ENCODE measurements around the gene MEFV.
"Not testable (repeated sequence)": the region's sequence is repeated elsewhere in the genome, so short reads cannot be mapped to it uniquely, and the experiment has no call there.

The MEFV gene

DNA sequence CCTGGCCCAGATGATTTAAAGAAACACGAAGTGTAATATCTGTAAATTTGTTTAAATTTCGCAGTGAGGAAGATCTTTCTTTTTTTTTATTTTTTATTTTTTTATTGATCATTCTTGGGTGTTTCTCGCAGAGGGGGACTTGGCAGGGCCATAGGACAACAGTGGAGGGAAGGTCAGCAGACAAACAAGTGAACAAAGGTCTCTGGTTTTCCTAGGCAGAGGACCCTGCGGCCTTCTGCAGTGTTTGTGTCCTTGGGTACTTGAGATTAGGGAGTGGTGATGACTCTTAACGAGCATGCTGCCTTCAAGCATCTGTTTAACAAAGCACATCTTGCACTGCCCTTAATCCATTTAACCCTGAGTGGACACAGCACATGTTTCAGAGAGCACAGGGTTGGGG, 14.3 kb upstream of the MEFV start:
- not testable (repeated sequence) for DNase-seq (ENCODE audit: low read depth in 2 of 2)

DNA sequence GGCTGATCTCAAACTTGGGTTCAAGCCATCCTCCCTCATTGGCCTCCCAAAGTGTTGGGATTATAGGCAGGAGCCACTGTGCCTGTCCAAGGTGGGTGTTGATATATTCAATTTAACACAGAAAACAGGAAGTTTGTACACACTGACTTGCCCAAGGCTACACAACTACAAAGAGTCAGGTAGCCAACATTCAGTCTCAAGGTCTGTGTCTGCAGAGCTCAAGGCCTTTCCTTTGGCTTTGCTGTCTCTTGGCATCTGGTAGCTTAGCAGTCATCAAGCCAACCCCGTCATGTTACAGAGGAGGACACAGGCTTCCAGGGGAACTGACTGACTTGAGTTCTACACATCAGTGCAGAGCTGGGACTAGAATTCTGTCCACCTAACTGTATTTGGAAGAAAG, 11.9 kb upstream of the MEFV start:
- no peak for DNase-seq (ENCODE audit: low read depth in 2 of 2)

DNA sequence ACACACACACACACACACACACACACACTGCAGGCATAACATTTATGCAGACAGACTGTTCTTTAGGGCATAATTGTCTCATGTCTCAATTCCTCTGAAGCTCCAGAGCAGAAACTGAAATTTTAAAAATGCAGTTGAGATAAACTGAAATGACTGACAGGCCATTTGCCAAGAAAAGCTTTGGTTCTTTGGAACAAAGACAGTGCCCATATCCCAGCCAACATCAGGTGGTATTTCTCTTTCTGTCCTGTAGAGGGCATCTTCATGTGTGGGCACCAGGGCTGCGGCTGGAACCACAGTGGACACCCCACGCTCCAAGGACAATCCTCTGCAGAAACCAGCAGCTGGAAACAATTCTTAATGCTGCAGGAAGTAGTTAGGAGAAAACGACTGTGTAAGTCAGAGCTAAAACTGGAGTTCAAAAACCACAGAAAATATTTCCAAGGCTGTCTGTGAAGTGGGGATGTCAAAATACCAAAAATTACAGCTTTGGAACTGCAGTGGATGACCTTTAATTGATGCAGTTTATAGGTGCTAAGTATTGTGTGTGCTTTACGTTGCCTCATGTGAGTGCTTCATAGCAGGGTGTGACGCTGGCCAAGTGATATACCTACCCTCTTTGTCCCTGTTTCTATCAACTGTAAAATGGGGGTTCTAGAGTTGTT, 10.6 kb upstream of the MEFV start:
- no peak for DNase-seq (ENCODE audit: low read depth in 2 of 2)

DNA sequence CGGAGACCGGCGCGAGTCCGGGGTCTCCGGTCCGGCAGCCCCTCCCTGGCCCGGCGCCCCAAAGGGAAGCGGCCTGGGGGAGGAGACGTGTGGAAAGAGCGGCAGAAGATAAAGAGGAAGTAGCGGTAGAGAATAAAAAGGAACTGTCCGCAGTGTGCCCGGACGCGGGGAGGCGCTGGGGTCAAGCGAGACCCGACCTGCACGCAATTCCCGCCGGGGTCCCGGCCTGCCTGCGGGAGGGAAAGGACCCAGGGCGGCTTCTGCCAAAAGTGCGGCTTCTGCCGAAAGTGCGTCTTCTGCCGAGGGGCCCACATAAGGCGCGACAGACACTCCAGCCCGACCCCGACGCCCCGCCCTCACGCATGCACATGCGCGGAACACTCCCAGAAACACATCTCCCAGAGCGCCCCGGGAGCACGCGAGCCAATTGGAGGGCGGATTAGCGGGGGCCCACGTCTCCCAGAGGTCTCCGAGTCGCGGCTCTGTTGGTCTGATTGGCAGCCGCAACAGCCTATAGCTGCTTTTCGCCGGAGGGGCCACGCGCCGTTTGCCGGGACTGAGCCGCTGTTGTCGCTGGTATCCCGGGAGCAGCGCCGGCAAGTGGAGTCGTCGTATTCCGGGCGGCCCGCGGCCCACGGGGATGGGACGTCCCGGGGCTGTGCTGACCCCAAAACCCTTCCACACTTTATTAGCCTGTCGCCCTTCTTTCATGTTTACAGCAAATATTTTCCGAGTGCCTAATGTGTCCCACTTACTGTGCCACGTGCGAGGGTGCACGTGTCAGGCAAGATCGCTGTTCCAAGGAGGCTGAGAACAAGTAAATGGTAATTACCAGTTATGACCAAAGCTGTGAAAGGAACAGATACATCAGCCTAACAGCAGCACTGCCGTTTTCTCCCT, 8.0 kb upstream of the MEFV start:
- DNase-seq (ENCODE audit: low read depth in 2 of 2), result peak; percentile 91 to 95

DNA sequence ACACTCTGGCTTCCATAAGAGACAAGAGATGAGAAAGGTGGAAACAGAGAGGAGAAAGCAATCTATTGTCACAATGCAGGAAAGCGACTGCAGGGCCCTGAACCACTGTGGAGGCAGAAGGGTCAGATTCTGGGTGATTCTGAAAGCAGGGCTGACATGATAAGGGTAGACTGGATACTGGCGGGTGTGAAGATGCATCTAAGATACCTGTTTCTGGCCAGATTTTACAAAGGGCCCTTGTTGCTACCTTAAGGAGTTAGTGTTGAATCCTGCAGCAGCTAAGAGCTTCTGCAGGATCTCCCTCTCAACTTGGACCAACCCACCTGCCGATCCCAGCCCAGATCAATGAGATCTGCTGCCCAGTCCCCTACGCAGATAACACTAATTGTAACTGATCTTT, 6.1 kb upstream of the MEFV start:
- no peak for DNase-seq (ENCODE audit: low read depth in 2 of 2)

DNA sequence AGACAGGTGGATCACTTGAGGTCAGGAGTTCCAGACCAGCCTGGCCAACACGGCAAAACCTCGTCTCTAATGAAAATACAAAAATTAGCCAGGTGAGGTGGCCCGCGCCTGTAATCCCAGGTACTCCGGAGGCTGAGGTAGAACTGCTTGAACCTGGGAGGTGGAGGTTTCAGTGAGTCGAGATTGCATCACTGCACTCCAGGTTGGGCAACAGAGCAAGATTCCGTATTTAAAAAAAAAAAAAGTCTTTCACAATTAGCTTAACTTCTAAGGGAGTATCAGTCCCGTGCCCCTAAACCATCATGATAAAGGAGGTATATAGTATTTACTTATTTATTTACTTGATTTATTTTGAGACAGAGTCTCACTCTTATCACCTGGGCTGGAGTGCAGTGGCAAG, 3.4 kb upstream of the MEFV start:
- DNase-seq (ENCODE audit: low read depth in 2 of 2), result no peak

DNA sequence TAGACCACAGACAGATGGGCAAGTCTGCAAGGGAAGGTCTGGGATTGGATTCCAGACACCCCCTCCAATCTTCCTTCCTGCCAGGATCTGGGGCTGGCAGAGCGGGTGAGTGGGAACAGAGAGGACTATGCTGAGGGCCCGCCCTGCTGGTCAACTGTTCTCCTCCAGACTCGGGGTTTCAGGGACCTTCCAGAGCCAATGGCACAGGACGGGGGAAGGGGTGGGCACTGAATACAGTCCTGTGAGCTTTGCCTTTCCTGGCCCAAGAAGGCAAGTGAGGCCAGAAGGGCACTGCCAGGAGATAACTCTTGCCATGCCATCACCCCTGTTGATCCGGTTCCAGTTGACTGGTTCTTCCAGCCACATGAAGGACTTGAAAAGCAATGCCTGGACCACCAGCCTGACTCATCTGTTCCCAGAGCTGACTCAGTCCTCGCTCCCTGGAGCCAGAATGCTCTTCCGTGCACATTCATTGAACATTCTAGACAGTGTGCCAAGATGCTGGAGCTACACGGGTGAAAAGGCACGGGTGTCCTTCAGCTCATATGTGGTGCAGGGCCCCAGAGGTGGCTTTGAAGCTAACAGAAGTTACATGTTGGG, 533 bp upstream of the MEFV start:
- DNase-seq (ENCODE audit: low read depth in 2 of 2), result no peak

DNA sequence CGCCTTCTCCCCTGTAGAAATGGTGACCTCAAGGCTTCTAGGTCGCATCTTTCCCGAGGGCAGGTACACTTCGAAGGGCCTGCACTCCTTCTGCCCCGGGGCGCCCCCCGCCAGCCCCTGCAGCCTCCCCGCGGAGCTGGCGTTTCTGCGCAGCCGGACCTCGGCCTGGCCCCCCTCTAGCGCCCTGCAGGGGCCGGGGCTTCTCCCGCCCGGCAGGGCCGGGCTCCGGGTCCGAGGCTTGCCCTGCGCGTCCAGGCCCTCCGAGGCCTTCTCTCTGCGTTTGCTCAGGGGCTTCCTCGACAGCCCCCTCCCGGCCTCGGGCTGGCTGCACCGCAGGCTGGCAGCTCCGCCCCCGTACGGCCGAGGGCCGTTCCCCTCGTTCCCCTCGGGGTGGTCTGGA, 2.1 kb downstream of the MEFV start:
- no peak for DNase-seq (ENCODE audit: low read depth in 2 of 2)

DNA sequence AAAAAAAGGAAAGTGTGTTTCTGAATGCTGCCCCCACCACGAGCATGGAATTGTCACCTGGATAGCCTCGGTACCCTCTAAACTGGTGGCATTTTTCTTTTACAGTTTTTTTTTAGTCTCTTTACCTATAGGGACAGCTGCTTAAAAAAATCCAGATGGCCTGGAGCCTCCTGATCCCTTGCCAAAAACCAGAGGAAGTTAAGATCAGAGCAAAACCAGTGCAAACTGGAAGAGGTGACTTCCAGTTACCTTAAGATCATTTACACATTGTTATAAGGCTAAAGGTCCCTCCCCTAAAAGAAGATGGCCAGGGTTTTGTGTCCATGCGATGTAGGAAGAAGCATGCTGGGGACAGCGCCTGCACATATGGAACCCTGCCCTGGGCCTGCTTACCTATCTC, 3.5 kb downstream of the MEFV start:
- DNase-seq (ENCODE audit: low read depth in 2 of 2), result no peak

DNA sequence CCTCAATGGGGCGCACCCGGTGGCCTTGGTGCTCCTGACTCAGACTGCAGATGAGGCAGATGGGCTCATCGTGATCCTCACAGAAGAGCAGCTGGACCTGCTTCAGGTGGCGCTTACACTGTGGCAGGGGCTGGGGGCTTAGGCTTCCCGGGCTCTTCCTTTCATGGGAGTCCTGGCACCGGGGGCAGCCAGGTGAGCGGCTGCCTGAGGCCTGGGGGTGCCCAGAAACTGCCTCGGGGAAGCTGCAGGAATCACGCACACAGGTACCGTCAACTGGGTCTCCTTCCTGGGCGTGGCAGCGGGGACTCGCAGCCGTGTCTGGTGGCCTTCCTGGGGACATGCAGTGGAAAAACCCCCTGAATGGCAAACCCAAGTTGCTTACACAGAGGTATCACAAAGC, 7.0 kb downstream of the MEFV start:
- DNase-seq (ENCODE audit: low read depth in 2 of 2), result no peak

DNA sequence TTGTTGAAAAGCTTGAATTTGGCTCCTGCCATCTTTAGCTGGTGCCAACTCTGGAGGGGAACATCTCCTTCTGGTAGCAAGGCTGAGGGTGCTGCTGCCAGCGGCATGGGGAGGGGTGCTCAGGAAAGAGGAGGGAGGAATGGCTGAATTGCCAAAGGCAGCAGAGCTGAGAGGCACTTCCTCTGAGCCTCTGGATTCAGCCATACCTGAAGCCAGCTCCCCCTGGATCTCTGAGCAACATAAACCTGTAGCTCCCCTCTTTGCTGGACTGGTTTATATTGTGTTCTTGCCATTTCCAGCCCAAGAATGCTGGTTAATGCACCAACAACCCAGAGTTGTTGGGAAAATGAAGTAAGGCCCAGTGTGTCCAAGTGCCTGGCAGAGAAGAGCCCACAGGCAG, 7.4 kb downstream of the MEFV start:
- DNase-seq (ENCODE audit: low read depth in 2 of 2), result no peak

DNA sequence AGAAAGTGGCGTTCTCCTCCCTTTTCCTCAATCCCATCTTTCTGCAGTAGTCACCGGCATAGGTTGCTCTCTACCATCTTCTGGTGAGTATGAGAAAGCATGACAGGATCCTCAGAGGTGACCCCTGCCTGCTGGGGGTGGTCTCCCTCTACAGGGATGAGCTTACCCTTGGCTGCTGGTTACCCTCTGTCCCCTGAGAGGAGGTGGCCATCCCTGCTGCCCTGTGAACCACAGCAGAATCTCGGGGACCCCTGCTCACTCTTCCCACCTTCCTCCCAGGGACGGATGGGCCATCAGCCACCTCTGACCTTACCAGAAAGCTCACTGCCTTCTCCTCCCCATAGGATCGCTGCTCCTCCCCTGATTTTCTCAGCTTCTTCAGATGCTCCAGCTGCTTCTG, 7.8 kb downstream of the MEFV start:
- DNase-seq (ENCODE audit: low read depth in 2 of 2), result no peak

DNA sequence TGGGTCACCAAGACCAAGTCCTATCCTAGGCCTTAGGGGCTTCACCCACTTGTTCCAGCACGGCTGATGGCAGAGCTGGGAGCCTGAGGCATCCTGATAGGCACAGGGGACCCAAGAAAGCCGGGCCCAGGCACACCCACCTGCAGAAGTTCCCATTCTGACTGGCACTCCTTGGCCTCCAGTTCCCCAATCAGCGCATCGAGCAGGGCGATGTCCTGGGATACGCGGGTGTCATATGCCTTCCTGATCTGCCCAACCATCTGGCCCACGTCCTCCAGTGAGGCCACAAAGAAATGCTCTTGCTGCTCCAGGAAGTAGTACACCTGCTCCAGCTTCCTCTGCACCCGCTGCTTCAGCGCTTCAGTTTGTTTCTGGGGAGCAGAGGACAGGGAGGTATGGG, 9.6 kb downstream of the MEFV start:
- DNase-seq (ENCODE audit: low read depth in 2 of 2), result no peak

DNA sequence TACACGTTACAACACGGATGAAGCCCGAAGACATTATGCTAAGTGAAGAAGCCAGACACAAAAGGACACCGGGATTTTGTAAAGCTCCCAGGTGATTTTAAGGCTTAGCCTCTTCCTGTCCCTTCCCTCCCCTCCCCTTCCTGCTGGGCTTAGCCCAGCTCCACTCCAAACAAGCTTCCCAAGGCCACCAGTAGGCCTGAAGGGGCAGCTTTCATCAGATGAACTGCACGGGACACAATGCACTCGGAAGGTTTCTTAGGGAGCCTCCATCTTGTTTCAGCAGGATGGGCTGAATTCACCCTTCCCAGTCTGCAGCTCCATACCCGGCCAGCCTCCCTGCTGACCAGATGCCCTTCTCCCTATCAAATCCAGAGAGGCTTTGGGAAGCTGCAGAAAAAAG, 10.4 kb downstream of the MEFV start:
- no peak for DNase-seq (ENCODE audit: low read depth in 2 of 2)

DNA sequence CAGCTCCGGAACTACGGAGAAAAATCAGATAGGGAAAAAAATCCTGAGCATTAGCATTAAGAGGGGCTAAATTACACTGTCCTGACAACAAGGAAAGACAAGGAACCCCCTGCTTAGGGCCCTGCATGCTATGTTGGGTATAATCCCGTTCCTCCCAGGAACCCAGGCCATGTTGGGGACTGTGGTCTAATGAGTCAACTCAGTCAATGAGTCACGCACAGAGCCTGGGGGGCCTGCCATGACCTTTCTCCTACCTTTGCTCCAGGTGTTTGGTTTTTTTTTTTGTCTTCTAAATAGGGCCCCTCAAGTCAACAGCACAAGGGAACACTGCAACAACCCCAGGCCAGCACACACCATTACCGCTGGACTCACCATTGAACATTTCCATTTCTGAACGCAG, 12.6 kb downstream of the MEFV start:
- DNase-seq (ENCODE audit: low read depth in 2 of 2), result no peak

DNA sequence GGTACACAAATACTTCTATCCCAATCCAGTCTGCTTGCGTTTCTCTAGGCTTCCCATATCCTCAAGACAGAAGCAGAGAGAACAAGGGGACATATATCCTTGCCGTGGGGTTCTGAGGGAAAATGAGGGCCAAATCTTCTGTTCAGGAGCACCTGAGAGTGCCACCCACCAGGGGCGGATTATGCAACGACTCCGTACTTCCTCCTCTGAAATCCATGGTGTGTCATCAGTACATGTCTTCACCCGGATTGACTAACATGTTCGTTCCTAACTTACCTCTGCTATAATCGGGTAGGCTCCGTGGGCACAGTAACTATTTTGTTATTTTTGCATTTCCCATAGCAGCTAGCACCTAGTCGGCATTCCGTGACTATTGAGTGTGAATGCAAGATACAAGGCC, 13.7 kb downstream of the MEFV start:
- no peak for DNase-seq (ENCODE audit: low read depth in 2 of 2)

DNA sequence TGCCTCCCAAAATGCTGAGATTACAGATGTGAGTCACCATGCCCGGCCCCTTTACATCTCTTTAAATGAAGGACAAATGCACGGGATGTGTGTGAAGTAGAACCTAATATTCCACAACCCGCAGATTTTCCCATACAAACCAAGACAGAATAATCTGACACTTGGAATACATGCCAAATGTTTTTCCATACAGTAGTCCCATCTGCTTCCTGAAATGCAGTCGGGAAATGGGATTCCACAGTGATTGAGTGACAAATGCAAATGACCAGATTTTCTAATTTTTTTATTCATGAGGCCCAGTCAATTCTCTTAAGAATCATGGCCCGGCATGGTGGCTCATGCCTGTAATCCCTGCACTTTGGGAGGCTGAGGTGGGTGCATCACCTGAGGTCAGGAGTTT, 14.7 kb downstream of the MEFV start:
- DNase-seq (ENCODE audit: low read depth in 2 of 2), result no peak

DNA sequence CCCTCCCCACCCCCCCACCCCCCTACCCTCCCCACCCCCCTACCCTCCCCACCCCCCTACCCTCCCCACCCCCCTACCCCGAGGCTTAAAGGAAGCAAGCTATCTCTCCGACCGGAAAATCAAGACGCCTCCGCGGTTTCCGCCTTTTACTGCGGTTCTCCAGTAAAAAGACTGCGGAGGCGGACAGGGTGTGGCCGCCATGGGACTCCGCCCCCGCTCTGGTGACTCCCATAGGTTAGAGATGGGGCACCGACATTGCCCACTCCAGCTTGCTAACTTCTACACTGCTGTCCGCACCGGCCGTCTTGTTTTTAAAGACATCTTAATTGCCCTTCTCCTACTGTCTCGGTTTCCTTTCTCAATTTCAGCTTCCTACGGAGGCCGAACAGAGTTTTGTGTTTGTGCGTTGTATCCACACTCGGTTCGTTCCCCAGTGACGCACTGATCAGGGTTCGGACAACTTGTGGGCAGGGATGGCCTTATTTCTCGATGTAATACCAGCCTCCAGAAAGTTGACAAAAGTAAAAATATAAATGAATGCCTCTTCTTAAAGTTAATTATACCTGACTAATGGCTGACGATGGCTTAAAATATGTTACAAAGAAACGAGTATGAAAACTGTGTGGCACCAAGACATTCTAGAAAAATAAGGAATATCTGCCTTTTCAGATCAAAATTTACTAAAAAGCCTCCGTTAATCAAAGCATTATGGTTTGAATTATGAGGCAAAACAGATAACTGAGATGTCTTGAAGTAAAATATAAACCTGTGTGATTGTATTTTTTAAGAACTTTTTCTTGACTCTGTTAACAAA, 20.4 kb downstream of the MEFV start:
- no peak for DNase-seq (ENCODE audit: low read depth in 2 of 2)

DNA sequence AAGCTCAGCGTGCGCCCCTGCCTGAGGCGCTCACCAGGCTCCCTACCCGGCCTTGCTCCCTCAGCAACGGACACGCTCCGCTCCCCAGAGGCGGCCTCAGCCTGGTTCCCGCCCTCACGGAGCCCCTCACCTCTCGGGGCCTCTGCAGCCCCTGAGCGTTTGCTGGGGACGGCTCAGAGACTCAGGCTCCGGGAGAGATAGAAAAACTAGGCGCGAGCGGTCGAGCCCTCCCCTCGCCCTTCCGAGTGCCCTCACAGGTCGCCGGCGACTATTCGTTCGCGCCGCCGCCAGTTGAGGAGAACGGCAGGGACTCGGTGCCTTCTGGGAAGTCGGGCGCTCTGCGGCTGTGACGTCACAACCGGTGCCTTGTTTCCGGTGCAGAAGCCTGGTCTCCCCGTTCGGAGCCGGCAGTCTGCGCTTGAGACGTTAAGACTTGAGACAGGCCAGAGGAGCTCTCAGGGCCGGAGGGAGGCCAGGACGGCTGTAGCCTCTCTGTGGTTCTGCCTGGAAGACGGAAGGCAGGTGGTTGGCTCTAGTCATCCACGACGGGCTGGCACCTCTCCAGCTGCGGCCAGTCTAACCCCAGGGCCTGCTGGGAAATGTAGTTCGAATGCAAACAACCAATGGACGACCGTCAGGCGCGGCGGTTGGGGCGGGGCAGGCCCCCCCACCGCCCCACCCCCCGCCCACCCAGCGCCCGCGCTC, 21.4 kb downstream of the MEFV start, which contains the start of gene ZNF200:
Gene ZNF200, minus strand, starts transcription at position 302 of the 705 bp plus-strand sequence. CDS start 1,403 bp downstream, outside the sequence.
- DNase-seq (ENCODE audit: low read depth in 2 of 2), result peak; percentile 73 to 79

DNA sequence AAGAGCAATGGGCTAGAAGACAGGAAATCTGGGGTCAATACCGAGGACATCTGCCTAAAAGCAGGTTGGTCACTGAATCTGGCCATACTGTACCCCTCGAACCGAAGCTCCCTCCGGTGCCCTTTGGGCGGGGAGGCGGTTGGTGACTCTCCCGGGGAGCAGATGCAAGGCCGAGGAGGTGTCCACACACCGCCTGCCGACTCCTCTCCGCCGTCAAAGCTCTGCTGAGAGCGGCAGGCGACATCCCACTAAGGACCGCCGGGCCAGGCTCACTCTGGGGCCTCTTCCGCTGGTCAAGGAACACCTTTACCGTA, 21.9 kb downstream of the MEFV start:
- DNase-seq (ENCODE audit: low read depth in 2 of 2), result no peak

DNA sequence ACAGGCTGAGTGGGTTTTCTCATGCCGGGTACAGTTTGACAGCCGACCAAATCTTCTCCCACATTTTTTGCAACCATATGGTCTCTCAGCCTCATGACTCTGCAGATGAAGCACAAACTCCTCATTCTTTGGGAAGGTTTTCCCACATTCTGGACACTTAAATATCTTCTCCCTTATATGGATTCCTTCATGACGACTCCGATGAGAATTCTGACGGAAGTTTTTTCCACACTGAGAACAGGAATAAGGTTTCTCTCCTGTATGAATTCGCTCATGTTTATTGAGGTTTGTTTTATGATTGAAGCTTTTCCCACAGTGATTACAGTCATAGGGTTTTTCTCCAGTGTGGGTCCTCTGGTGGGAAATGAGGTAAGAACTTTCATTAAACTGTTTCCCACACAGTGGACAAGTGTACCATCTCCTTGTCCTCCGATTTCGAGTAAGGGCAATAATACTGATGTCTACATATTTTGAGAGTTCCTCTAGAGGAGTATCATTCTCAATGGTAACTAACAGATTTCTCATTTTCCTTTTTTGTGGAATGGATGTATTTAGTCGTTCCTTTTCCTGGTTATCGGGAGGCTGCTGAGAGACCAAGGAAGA, 32.4 kb downstream of the MEFV start:
- DNase-seq (ENCODE audit: low read depth in 2 of 2), result no peak
